Limb (tissue), 2 donors: ENCODE results near the gene NOS1AP.
"Not testable (repeated sequence)": the region's sequence is repeated elsewhere in the genome, so short reads cannot be mapped to it uniquely, and the experiment has no call there.

ENCODE experiments used
- DNase-seq, 2 donors: peaks; one replicate each; pipeline ENCODE4 v3.0.0-alpha.2; 2016; ENCODE audit errors: extremely low spot score in 2 of 2

The NOS1AP gene

GRCh38 chr1:162397943-162398560 is 328.6 kb downstream of the NOS1AP start:
- DNase-seq, result no peak

- no peak for DNase-seq
Measured at GRCh38 chr1:162398999-162399580, 329.6 kb downstream of the NOS1AP start.

GRCh38 chr1:162400790-162401355 is 331.4 kb downstream of the NOS1AP start:
- no peak for DNase-seq

GRCh38 chr1:162404550-162405160 is 335.2 kb downstream of the NOS1AP start:
- no peak for DNase-seq

- no peak for DNase-seq
Measured at GRCh38 chr1:162405800-162406199, 336.3 kb downstream of the NOS1AP start.

GRCh38 chr1:162406811-162407210 is 337.3 kb downstream of the NOS1AP start:
- no peak for DNase-seq

- DNase-seq, result no peak
Measured at GRCh38 chr1:162407539-162407938, 338.0 kb downstream of the NOS1AP start.

- DNase-seq, result no peak
Measured at GRCh38 chr1:162412002-162412401, 342.5 kb downstream of the NOS1AP start, which contains the start of gene SH2D1B. SH2D1B (minus strand) TSS chr1:162412136; CDS start chr1:162412016, 120 bp downstream.

- DNase-seq, result no peak
Measured at GRCh38 chr1:162416215-162416614, 346.7 kb downstream of the NOS1AP start.

GRCh38 chr1:162416909-162417308 is 347.4 kb downstream of the NOS1AP start:
- no peak for DNase-seq

- no peak for DNase-seq
Measured at GRCh38 chr1:162417650-162418049, 348.2 kb downstream of the NOS1AP start.

- not testable (repeated sequence) for DNase-seq
Measured at GRCh38 chr1:162418584-162418983, 349.1 kb downstream of the NOS1AP start.

GRCh38 chr1:162419450-162419931 is 350.0 kb downstream of the NOS1AP start:
- DNase-seq, result not testable (repeated sequence)
